CD4-positive, alpha-beta T cell treated with Interleukin-1 beta for 1 hour (primary cell): ENCODE measurements around the gene CATSPER2.
"Not testable (repeated sequence)": the region's sequence is repeated elsewhere in the genome, so short reads cannot be mapped to it uniquely, and the experiment has no call there.

Experiments
- DNase-seq, 2 donors: peaks; one replicate each; pipeline ENCODE4 v3.0.0-alpha.2; 2020 to 2022

Gene CATSPER2

GRCh38 chr15:43648649-43649429, at the start of gene CATSPER2:
CATSPER2 (minus strand) TSS chr15:43648844; CDS start chr15:43648061, 783 bp downstream.
- no peak for DNase-seq

GRCh38 chr15:43693148-43694022, 44.7 kb upstream of the CATSPER2 start, which contains the start of gene CKMT1A:
CKMT1A (plus strand) TSS chr15:43693859; CDS start chr15:43694051, 192 bp downstream.
- not testable (repeated sequence) for DNase-seq

GRCh38 chr15:43692679-43693078, 44.0 kb upstream of the CATSPER2 start:
- not testable (repeated sequence) for DNase-seq

GRCh38 chr15:43689604-43690301, 41.1 kb upstream of the CATSPER2 start:
- not testable (repeated sequence) for DNase-seq

- DNase-seq = not testable (repeated sequence)
Measured at GRCh38 chr15:43674175-43674574, 25.5 kb upstream of the CATSPER2 start.

- DNase-seq = not testable (repeated sequence)
Measured at GRCh38 chr15:43666177-43666576, 17.5 kb upstream of the CATSPER2 start.

GRCh38 chr15:43663333-43663732, 14.7 kb upstream of the CATSPER2 start:
- DNase-seq = not testable (repeated sequence)

- not testable (repeated sequence) for DNase-seq
Measured at GRCh38 chr15:43662293-43662692, 13.6 kb upstream of the CATSPER2 start.

GRCh38 chr15:43659727-43660126, 11.1 kb upstream of the CATSPER2 start:
- not testable (repeated sequence) for DNase-seq

- not testable (repeated sequence) for DNase-seq
Measured at GRCh38 chr15:43649430-43649926, 834 bp upstream of the CATSPER2 start.

- DNase-seq = not testable (repeated sequence)
Measured at GRCh38 chr15:43638464-43639204, 10.0 kb downstream of the CATSPER2 start.

GRCh38 chr15:43626937-43627336, 21.7 kb downstream of the CATSPER2 start:
- not testable (repeated sequence) for DNase-seq

- DNase-seq = no peak
Measured at GRCh38 chr15:43625106-43625505, 23.5 kb downstream of the CATSPER2 start.

GRCh38 chr15:43622068-43622799, 26.4 kb downstream of the CATSPER2 start:
- DNase-seq = not testable (repeated sequence)

GRCh38 chr15:43618700-43619099, 29.9 kb downstream of the CATSPER2 start, which contains the start of gene STRC:
STRC (minus strand) TSS chr15:43618800; CDS start chr15:43618722, 78 bp downstream.
- DNase-seq = not testable (repeated sequence)

GRCh38 chr15:43617750-43618149, 30.9 kb downstream of the CATSPER2 start:
- not testable (repeated sequence) for DNase-seq

GRCh38 chr15:43602233-43602632, 46.4 kb downstream of the CATSPER2 start:
- DNase-seq = not testable (repeated sequence)

- not testable (repeated sequence) for DNase-seq
Measured at GRCh38 chr15:43600200-43600599, 48.4 kb downstream of the CATSPER2 start.

GRCh38 chr15:43599131-43599530, 49.5 kb downstream of the CATSPER2 start:
- DNase-seq = not testable (repeated sequence)

- DNase-seq = not testable (repeated sequence)
Measured at GRCh38 chr15:43593328-43594190, 55.1 kb downstream of the CATSPER2 start, which contains the start of gene CKMT1B. CKMT1B (plus strand) TSS chr15:43594027; CDS start chr15:43594219, 192 bp downstream.
